ENCODE measurements around the gene ZFAND6.
"Not testable (repeated sequence)": the region's sequence is repeated elsewhere in the genome, so short reads cannot be mapped to it uniquely, and the experiment has no call there.

The ZFAND6 gene

DNA sequence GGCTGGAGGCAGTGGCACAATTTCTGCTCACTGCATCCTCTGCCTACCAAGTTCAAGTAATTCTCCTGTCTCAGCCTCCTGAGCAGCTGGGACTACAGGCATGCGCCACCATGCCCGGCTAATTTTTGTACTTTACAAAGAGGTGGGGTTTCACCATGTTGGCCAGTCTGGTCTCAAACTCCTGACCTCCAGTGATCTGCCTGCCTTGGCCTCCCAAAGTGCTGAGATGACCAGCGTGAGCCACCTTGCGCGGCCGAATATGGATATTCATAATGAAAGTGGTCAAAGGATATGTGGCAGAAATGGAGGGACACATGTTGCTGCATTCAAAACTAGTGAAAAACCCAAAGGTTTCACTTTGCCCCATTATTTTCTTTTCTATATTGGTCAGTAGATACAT lies 40.2 kb downstream of the ZFAND6 start:
- DNase-seq = not testable (repeated sequence)

DNA sequence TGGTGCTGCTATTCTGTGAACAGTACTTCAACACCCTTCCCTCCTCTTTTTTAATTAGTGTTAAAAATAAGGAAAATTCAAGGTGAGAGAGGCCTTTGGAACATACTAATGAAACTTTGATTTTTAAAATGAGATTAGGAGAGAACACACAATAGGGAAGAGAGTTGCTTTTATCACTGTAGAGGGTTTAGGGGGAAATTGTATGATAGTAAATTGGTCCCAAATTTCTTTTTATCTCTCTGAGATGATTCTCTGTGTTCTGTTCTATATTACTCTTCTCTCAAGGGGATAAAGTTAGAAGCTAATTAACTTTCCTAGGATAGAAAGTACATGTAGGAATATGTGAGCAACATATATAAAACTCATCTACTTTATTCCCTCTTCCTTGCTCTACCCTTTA lies 40.8 kb downstream of the ZFAND6 start:
- DNase-seq = no peak

DNA sequence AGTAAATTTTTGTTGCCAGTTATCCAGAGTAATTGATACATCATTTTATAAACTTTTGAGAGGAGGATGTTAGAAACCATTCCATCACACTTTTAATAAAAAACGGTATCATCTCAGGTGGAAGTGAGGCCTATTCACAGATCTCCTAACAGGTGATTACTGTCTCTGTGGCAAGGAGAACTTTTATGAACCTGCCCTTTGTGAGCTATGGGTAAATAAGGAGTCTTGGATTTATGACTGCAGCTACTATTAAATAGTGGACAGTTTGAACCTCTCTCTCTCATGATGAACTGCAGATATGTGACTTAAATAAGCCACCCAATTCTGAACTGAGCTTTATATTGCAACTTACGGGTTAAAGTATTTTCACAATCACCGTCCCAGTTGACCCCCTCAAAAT lies 45.7 kb downstream of the ZFAND6 start:
- DNase-seq = no peak

DNA sequence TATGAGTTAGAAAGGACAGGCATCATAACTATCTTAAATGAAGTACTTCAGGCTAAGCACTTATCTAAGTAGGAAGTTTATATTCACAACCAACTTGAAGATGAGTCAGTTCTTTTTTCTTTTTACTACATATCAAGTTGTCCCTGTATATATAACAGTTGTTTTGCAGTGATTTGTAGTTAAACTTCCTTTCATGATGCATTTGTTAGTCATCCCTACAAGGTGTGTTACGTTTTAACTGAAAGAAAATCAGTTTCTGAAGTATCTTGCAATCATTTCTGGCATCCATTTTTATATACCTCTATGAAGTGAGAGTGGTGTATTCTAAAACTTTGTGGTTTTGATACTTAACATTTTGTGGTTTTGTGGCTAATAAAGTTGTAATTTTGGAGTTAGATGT lies 46.1 kb downstream of the ZFAND6 start:
- DNase-seq = no peak

DNA sequence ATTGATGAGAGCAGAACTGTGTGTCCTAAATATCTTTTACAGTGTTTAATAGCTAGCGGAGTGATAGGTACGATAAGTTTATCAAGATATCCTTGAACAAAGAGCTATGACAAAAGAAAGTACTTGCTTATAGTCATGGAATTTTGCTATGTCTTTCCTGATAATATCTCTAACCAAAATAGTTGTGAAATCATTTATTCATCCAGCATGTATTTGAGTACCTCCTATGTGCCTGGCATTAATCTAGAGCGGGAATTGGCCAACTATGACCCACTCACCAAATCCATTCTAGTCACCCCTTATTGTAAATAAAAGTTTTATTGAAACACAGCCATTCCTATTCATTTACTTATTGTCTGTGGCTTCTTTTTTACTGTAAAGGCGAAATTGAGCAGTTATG lies 46.6 kb downstream of the ZFAND6 start:
- DNase-seq = no peak

DNA sequence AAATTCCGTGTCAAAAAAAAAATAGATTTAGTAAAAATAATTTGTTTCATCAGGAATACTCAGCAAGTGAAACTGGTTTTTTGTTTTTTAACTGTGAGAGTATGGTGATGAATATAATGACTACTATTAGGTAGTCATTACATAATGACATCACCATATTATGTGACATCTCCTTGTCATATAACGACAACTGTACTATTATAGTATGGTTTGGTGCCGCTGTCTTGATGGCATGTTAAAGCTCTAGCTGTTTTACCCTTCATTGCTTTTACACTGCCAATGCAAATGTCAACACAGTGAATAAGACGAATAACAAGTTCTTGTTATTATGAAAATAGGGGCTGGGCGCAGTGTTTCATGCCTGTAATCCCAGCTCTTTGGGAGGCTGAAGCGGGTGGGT lies 47.7 kb downstream of the ZFAND6 start:
- no peak for DNase-seq

DNA sequence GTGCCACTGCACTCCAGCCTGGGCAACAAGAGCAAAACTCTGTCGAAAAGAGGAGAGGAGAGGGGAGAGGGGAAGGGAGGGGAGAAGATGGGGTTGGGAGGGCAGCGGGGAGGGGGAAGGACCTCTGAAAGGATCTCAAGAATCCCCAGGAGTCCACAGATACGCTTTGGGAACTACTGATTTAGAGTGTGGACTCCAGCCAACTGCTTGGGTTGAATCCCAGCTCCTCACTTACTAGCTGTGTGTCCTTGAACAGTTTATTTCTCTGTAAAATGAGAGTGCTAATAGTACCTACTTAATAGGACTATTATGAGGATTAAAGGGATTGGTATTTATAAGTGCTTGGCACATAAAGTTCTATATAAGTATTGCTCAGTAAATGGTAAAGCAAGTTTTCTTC lies 48.3 kb downstream of the ZFAND6 start:
- no peak for DNase-seq

DNA sequence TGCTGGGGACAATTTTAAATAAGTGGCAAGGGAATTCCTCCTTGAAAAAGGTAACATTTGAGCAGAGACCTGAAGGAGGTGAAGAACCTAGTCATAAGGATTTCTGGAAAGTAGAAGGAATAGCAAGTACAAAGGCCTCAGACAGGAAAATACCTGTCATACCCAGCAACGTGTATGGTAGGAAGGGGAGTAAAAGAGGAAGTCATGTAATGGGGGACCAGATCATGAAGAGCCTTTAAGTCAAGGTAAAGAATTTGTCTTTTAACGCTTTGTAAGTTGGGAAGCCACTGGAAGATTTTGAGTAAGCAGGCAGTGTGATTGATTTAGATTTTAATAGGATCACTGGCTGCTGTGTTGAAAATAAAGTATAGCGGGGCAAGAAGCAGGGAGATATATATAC lies 49.9 kb downstream of the ZFAND6 start:
- DNase-seq = no peak

DNA sequence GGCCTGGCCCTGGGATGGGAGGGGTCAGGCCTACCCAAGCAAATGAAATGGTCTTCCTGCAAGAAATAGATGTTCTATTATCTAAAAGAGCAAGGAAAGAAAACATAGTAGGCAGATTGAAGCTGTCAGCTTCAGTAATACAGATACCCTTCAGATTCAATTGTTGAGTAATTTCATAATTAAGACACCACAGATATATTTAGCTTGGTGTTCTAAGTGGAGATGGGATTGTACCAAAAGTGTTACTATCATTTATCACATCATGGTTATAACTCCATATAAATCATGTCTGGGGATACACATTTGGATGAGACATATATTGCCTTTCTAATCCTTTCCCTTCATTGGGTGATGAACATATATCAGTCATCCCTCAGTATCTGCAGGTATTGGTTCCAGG lies 51.4 kb downstream of the ZFAND6 start:
- no peak for DNase-seq

DNA sequence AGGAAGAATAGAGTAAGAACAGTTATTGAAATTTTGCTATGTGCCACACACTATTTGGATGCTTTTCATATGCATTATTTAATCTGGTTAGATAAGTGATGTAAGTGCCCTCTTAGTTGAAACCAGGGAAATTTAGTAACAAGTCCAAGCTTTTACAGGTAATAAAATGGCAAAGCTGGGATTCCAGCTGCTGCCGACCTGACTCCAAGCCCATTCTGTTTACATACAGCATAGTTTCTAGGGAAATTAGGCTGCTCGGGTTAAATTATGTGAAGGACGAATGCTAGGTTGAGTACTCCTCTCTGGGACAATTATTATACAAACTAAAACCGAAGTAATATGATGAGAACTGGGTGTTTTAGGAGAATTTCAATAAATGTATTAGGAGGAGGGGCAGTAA lies 54.6 kb downstream of the ZFAND6 start:
- DNase-seq = no peak

DNA sequence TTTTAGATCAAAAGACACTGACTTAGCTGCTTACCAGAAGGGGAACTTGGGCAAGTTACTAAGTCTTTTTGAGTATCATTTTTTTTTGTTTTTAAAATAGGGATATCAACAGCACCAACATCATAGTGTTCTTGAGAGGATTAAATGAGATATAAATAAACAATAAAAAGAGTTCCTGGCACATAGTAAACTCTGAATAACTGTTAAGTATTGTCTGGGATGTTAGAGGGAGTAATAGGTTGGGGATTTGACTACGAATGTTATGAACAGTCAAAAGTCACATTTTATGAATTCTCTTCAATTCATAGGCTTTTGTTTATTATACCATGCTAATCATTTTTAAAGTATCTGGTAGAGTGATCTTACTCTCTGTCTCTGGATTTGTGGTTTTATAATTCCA lies 55.5 kb downstream of the ZFAND6 start:
- no peak for DNase-seq

DNA sequence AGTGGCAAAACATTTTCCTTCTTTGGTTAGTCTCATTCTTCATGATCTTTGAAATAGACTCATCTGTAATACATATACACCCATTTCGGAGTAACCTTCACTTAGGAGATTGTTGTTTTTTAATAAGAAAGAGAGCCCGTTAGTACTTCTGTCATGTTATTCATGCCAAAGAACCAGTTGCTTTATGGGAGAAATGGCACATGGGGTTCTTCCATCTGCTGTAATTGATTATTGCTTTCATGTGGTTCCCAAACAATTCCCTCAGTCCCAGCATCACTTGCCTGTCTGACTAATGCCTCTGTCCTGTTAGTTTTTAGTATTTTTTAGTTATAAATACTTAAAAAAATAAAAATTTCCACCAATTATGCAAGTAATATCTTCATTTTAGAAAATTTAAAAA lies 59.5 kb downstream of the ZFAND6 start:
- no peak for DNase-seq

DNA sequence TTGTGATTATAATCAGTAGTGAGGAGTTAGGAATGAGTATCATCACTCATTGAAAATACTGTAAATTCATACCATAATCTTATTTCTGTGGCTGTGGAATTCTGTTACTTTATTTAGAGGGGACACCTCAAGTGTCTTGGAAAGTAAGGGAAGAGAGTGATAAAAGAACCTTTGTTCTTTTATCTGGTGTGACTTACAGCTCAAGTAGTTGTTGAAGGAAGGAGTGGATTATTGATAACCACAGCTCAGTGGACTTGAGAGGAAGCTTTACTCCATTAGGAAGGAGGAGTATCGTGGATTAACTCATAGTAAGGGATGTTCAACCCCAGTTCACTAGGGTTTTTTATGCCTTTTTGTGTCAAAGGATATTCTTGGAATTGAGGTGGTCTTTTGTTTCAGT lies 61.2 kb downstream of the ZFAND6 start:
- DNase-seq = no peak

DNA sequence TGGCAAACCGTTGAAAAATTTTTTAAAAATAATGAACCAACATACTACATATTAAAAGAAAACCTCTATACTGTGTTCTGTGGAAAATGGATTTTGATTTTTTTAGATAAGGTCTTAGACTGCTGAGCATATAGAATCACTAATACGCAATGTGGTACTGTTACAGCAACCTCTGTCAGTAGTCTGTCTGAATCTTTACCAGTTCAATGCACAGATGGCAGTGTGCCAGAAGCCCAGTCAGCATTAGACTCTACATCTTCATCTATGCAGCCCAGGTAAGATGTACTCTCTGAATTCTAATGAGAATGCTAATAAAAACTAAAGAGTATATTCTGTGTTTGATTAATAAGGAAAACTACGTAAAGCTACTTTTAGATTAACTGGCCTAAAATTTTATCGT lies 62.1 kb downstream of the ZFAND6 start:
- no peak for DNase-seq

DNA sequence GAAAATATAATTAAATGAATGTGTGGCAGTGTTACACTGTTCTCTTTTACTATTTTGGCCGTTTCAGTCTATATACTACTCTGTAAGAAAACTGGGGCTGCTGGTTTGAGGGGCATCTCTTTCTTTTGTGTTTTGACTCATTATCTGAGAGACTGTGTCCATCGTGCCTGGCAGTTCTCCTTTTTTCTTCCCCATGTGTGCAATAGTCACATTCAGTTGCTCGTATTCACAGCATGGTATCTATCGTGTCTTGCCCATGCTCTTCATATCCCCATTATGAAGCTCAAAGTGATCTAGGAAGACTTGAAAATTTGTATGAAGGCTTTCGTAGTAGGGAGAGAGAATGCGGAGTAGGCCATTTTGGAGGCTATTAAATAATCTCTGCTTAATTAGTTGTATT lies 63.6 kb downstream of the ZFAND6 start:
- no peak for DNase-seq

DNA sequence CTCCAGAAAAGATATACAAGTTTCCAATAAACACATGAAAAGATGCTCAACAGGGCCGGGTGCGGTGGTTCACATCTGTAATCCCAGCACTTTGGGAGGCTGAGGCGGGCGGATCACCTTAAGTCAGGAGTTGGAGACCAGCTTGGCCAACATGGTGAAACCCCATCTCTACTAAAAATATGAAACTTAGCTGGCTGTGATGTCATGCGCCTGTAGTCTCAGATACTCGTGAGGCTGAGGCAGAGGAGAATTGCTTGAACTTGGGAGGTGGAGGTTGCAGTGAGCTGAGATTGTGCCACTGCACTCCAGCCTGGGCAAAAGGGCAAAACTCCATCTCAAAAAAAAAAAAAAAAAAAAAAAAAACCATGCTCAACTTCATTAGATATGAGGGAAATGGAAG lies 67.8 kb downstream of the ZFAND6 start:
- DNase-seq = not testable (repeated sequence)

DNA sequence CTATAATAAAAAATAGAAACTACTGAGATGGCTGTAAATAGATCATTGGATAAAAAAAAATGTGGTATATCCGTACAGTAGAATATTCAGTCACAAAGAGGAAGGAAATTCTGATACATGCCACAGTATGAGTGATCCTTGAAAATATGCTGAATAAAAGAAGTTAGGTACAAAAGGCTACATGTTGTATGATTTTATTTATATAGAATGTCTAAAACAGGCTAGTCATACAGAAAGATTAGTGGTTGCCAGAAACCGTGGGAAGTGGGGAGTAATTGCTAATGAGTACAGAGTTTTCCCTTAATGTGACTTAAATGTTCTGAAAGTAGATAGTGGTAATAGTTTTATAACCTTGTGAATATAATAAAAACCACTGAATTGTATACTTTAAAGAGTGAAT lies 68.4 kb downstream of the ZFAND6 start:
- no peak for DNase-seq

DNA sequence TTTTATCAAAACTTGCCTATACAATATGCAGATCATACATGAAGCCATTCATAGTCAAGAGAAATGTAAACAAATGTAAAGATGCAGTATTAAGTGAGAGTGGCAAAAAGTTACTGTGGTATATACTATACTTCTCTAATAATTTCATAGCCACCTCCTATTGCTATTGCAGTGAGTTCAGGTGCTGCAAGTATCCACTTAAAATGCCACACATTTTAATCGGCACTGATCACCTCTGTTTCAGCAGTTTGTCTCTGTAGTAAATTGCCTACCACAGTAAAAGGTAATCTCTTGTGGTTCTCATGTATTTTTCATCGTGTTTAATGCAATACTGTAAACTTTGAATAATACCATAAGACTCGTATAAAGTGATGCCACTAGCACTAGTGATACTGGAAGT lies 72.9 kb downstream of the ZFAND6 start:
- no peak for DNase-seq

DNA sequence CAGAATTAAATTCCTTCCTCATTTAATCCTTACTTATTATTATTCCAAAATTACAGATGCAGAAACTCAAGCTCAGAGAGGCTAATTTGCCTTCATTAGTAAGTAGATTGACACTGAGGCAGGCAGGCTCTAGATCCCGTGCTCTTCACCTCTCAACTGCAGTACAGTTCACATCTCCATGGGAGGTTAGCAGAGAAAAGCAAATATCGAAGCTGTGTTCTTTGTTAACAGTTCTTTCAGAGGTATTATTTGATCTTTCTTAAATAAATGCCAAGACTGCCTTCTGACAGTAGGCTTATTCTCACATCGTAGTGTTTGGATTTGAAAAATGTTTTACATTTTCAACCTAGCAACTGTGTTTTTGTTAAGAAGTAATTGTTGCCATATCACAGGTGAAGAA lies 77.4 kb downstream of the ZFAND6 start:
- DNase-seq = no peak

DNA sequence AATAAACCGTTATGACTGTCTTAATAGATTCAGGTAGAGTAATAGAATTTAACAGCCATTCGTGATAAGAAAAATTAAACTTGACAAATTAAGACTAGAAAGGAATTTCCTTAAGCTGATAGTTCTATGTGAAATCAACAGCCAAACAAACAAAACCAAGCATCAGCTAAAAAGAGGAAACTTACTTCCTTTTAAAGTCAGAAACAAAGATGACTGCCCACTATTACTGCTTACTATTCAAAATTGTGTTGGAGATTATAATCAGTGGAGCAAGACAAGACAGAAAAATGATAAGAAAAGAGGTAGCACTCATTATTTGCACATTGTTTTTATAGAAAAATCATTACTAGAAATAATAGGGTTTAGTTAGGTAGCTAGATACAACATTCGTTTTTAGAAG lies 79.5 kb downstream of the ZFAND6 start:
- no peak for DNase-seq

DNA sequence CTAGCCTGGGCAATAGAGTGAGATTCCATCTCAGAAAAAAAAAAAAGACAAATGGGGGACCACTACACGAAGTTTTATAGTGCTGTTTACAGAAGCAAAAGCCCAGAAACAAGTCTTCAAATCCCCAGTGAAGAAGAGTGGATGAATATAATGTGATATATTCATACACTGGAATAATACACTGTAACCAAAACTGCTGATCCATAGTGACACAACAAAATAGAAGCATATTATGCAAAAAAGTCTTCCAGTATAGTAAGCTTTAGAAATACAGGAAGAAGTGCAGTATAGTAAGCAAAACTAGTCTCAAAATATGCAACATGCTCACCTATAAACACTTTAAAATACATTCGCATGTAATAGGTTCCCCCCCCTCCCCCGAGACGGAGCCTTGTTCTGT lies 81.4 kb downstream of the ZFAND6 start:
- DNase-seq = no peak

DNA sequence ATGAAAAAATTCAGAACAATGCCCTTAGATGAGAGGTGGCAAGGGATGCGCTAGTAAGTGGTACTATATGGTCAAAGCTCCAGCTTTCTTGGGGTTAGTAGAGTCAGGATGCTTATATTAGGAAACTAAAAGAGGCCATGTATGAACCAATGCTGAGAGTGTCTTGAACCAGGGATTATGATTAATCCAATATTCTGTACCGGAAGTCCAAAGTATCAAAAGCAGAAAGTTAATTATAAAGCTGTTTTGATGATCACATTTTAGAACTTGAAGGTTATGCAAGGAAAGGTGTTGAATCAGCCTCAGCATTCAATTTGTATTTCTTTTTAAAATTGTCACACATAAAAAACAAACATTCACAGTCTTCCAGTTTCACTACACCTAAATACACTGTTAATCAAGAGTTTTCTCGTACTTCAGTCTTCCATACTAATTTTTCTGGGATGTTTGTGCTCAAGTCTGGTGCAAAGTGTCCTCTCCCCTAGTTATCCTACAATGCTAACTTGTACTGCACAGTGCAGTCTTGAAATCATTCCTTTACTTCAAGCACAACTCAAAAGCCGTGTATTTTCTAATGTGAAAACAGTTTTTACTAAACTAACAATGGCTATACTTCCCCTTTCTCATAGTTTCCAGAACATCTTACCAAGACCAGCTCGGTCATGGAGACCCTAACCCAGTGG lies 82.6 kb downstream of the ZFAND6 start:
- no peak for DNase-seq

DNA sequence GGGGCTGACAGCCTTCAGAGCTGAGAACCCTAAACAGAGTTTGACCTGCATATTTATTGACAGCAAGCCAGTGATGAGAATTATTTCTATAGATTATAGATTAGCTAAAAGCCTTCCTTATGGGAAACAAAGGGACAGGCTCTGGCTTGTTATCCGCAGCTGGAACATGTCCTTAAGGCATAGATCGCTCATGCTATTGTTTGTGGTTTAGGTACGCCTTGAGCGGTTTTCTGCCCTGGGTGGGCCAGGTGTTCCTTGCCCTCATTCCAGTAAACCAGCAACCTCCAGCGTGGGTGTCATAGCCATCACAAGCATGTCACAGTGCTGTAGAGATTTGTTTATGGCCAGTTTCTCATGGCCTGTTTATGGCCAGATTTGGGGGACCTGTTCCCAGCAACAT lies 83.2 kb downstream of the ZFAND6 start:
- no peak for DNase-seq

DNA sequence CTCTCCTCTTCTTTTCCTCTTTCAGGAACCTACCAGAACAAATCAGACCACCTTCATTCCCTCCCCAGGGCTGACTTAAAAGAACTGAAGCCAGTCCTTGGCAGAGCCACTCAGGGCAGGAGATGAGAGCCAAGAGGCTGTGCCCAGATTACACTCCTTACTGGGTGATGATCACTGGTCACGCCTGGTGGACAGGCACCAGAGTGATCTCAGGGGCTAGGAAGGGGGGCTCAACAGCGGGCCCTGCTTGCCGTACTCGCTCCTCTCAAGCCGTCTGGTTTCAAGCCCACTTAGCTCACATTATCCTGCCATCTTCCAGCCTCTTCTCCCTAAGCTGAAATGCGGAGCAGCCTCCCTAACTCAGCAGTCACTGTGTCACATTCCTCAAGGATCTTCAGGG lies 91.7 kb downstream of the ZFAND6 start:
- no peak for DNase-seq

DNA sequence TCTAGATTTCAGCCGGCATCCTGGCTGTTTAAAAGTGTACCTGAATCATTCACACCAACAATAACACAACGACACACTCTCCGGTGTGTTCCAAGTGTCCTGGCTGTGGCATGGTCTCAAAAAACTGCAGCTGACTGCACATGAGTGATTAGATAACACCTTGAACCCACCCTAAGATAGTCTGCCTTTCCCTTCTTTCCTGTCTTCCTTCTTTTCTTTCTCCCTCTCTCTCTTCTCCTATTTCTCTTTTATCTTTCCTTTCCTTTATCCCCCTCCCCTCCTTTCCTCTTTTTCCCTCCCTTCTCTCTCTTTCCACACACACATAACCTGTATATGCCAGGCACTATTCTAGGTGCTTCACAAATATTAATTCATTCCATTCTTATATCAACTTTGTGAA lies 92.1 kb downstream of the ZFAND6 start:
- no peak for DNase-seq
